Measurements from ENCODE around the gene ASB8. TPM values are rescaled to one million over a fixed set of nuclear protein-coding genes. Genes with fewer than 3 reads are reported as not detected.
A peak's percentile ranks its signal among the peaks of the same experiment; 100 is the strongest.

ASB8 gene
- total and polyA plus RNA-seq, 7 donors = 49.3 to 477 (median 206) TPM

DNA sequence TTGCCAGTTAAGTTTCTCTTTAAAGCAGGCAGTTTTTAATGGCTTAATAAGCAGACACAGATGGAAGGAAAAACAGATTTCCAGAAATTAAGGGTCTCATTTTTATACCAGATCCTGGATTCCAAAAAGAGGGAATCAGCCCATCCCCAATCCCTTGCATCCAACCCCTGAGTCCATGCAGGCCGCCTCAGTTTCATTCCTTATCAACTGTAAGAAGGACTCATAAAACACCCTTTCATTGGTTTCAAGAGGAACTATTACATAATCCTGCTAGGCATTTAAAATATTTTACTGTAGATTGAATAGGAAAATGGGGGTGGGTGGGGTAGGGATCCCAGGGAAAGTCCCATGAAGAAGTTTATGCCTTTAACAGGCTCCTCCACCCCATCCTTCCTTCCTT is 35.5 kb upstream of the ASB8 start:
- Histone ChIP-seq H3K36me3 (ENCODE audit: insufficient read depth in 1 of 2, low read depth in 1 of 2) (no peaks in the 10 kb centered on the region), H3K4me3 (no peak overlapping the region), H3K9me3 (no peaks in the 10 kb centered on the region), H3K4me1 (peaks cover 8% of the 10 kb centered on the region), H3K27me3 (ENCODE audit: insufficient read depth in 3 of 3, low read length in 2 of 3) (no peaks in the 10 kb centered on the region), H3K27ac (no peak overlapping the region)
- intact Hi-C loops (cut with DNase I) = no loop called here
- no peak for ATAC-seq
- no peak for DNase-seq
- TF ChIP-seq, protein P1, sequence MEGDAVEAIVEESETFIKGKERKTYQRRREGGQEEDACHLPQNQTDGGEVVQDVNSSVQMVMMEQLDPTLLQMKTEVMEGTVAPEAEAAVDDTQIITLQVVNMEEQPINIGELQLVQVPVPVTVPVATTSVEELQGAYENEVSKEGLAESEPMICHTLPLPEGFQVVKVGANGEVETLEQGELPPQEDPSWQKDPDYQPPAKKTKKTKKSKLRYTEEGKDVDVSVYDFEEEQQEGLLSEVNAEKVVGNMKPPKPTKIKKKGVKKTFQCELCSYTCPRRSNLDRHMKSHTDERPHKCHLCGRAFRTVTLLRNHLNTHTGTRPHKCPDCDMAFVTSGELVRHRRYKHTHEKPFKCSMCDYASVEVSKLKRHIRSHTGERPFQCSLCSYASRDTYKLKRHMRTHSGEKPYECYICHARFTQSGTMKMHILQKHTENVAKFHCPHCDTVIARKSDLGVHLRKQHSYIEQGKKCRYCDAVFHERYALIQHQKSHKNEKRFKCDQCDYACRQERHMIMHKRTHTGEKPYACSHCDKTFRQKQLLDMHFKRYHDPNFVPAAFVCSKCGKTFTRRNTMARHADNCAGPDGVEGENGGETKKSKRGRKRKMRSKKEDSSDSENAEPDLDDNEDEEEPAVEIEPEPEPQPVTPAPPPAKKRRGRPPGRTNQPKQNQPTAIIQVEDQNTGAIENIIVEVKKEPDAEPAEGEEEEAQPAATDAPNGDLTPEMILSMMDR (IDR thresholded peaks at IDR 0.05) = no peak
- WGBS, 3 donors = 93 to 99% (median 96%) methylated on average over 1 of the region's 1 CpG

DNA sequence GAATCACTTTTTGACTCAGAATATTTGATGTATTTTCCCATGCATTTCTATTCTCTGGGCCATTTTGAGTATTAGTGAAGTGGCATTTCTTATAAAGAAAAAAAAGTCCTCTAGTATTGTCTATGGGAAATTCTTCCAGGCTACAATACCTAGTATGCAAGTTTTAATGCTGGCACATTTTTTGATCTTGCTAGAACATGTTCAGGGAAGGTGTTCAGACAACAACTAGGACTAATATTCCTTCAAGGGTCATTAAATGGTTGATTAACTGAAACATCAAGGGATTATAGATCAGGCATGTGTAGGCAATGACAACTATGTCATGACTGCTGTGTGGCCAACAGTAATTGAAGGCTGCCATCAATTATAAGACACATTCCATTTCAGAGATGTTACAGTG is 33.8 kb upstream of the ASB8 start:
- intact Hi-C loops (cut with DNase I) = no loop called here
- H3K27ac ChIP-seq = no peak overlapping the region
- peaks cover 0 to under 1% (median 0%) of the 10 kb centered on the region in 3 donors for H3K27me3 ChIP-seq (ENCODE audit: insufficient read depth in 3 of 3, low read length in 2 of 3)
- no peaks in the 10 kb centered on the region for H3K4me1 ChIP-seq
- ATAC-seq (no peak), DNase-seq (no peak)
- TF ChIP-seq, protein P1 (IDR thresholded peaks at IDR 0.05) = no peak
- no peaks in the 10 kb centered on the region for H3K36me3 ChIP-seq (ENCODE audit: insufficient read depth in 1 of 2, low read depth in 1 of 2)
- no peak overlapping the region for H3K4me3 ChIP-seq
- no peaks in the 10 kb centered on the region for H3K9me3 ChIP-seq

GRCh38 chr12:48189331-48190125 is 32.2 kb upstream of the ASB8 start:
- DNase-seq = peak in 1 of 2 donors; percentile 46
- no peaks in the 10 kb centered on the region for H3K9me3 ChIP-seq
- intact Hi-C loops (cut with DNase I) = loop anchor here (10.0 kb wide), 1 partner anchor 435 kb away; no protein-coding TSS in a partner anchor
- H3K27me3 ChIP-seq (ENCODE audit: insufficient read depth in 3 of 3, low read length in 2 of 3) = peaks cover 0 to 9% (median 6%) of the 10 kb centered on the region in 3 donors
- no peak overlapping the region for H3K27ac ChIP-seq
- no peaks in the 10 kb centered on the region for H3K36me3 ChIP-seq (ENCODE audit: insufficient read depth in 1 of 2, low read depth in 1 of 2)
- WGBS, 3 donors = 41 to 44% (median 42%) methylated on average over 6 of the region's 6 CpGs
- TF ChIP-seq, protein P1 (IDR thresholded peaks at IDR 0.05) = peak; percentile 88
- H3K4me3 ChIP-seq = no peak overlapping the region
- ATAC-seq = peak; percentile 62 to 86 (median 83)
- peaks cover 1% of the 10 kb centered on the region for H3K4me1 ChIP-seq

DNA sequence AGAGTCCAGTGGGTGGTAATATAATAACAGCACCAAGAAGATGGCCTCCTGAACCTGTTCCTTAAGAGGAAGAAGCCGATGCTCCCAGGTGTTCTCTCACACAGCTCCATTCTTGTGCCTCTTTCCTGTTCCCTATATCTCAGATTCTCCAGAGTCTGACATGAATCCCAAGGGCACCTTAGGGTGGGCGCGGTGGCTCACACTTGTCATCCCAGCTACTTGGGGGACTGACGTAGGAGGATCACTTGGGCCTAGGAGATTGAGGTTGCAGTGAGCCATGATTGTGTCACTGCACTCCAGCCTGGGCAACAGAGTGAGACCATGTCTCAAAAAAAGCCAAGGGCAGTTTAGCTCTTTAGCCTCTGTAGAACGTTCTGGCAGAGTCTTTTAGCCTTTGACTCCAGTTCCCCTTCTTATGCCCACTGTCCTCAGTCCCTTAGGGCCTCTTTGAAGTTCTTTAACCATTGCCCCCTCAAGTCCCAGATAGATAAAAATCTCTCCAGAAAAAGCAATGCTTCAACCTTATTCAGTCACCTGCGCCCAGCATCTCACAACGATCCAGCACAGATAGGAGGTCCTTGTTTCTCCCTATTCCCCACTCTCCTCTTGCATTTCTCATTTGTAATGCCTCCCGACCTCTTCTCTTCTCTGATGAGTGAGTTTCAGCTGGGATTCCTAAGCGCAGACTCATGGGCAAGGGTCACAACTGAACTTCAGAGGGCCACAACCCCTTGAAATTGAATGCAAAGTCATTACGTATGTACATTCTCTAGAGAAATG is 30.8 kb upstream of the ASB8 start:
- WGBS, 3 donors = 81 to 87% (median 83%) methylated on average over 10 of the region's 10 CpGs
- ATAC-seq (no peak), DNase-seq (no peak)
- Histone ChIP-seq H3K27me3 (ENCODE audit: insufficient read depth in 3 of 3, low read length in 2 of 3) (peaks cover 0 to 24% (median 13%) of the 10 kb centered on the region in 3 donors), H3K27ac (no peak overlapping the region), H3K36me3 (ENCODE audit: insufficient read depth in 1 of 2, low read depth in 1 of 2) (no peaks in the 10 kb centered on the region), H3K4me1 (peaks cover 14% of the 10 kb centered on the region), H3K9me3 (no peaks in the 10 kb centered on the region), H3K4me3 (no peak overlapping the region)
- intact Hi-C loops (cut with DNase I) = loop anchor here (10.0 kb wide), 1 partner anchor 437 kb away; no protein-coding TSS in a partner anchor
- TF ChIP-seq, protein P1 (IDR thresholded peaks at IDR 0.05) = no peak
